Measurements from ENCODE around the gene FKBP14. TPM values are rescaled to one million over a fixed set of nuclear protein-coding genes. Genes with fewer than 3 reads are reported as not detected.

Gene FKBP14
- total RNA-seq, 1 donor from 2014 or later, result 37.1 TPM

DNA sequence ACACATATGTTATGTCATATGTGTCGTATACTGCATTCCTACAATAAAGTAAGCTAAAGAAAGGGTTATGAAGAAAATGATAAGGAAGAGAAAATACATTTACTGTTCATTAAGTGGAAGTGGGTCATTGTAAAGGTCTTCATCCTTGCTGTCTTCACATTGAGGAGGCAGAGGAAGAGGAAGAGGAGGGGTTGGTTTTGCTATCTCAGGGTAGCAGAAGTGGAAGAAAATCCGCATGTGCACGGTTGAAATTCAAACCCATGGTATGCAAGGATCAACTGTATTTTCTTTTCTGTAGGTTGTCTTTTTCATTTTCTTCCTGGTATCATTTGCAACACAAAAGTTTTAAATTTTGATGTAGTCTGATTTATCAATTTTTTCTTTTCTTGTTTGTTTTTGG, 8.0 kb upstream of the FKBP14 start:
- DNase-seq (ENCODE audit: low read depth), result no peak

DNA sequence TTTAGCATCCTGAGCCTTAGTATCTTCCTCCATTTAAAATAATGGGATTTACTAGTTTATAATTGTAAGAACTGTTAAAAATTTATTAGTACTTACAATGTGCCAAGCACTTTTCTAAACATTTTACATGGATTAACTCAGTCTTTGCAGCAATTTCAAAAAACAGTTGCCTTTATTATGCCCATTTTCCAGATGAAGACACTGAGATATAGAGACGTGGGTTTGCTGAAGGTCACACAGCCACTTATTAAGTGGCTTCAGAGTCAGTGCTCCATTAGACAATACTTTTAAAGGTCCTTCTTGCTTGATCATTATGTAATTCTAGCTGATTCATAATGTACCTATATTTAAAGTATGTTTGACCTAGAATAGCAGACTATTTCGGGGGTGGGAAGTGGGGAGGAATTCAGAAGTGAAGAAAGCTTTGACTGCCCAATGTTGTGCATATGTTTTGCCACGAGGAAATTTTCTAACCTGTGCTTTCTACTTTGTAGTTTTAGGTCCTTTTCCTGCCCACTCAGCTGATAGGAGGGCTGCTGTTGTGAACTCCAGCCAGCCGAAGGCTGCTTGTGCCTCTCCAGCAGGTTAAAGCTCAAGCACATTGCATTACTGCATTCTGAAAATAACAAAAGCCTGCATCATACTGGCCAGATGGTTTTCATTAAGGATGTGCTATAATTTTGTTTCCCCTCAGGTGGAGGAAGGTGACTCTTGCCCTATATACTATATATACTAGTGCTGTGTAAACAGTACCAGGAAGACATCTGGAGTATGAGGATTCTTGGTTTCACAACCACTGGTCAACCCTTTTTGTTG, 6.0 kb upstream of the FKBP14 start:
- DNase-seq (ENCODE audit: low read depth), result no peak

DNA sequence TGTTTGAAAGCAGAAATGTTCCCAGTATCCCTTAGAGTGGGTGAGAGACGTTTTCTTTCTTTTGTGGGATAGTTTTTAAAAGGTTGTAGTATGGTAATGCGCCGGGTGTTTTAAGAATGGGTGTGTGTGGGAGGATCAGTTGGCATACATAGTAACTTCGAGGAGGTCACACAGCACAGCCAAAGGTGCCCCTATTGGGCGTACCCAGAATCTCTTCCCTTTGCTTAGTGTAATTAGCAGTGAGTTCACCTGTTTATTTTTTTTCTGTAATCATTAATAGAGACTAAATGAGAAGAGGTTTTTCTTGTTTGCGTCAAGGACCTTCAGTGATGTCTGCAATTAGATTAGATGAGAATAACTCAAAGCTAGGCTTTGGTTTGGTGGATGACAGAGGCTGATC, 3.2 kb upstream of the FKBP14 start:
- DNase-seq (ENCODE audit: low read depth), result peak; percentile 15

DNA sequence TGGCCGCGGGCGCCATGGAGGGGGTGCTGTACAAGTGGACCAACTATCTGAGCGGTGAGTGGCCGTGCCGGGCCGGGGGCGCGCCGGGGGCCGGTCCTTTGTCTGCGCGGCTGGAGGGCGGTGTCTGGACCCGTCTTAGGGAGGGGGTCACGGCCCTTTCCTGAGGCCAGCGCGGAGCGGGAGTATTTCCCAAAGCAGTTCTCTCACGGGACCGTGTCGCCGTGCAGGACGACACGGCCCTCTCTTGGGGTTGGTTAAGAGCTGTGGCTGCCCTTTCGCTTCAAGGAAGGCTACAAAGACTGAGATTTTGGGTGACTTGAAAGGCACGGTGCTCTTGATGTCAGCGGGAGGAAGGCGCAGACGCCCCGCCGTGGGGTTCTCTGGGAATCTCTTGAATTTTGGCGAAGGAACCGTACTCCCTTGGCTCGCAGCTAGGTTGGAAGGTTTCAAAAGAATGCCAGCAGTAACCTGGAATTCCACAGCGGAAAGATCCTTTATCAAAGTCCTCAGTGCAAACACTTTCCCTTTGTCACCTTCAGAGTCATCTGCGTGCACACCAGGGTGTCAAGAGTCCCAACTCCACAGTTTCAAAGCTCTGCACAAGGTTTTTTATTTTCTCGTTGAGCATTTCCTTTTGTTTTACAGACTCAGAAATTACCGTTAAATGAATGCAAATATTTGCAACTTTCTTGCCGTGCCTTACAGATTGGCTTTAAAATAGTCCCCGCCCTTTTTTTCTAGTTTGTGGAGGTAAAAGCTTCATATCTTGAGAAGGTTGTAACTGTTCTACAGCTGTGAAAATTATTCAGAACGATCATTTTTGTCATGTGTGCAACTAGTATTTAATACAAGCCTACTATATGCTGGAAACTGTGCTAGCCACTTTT, 2.5 kb upstream of the FKBP14 start:
- DNase-seq (ENCODE audit: low read depth), result no peak

DNA sequence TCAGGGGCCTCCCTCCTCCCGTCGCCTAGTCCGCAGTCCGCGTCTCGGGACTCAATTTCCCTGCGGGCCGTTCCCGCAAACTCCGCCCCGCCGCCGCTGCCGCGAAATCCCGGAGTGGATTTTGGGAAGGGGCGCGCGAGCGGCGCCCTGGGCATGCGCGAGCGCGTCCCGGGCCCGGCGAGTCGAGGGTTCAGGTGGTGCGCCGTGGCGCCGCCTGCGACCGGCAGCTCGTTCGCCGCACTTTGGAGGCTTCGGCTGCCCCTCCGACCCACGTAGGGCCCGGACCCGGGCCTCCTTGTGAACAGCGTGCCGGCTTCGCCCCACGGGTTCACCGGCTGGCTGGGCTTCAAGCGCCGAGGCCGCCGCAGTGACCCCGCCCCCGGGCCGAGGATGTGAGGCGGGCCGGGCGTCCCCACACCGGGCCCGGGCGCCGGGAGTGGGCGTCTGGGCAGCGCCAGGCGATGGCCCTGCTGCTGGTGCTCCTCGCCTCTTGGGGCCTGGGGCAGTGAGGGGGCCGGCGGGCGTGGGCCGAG, 1.8 kb upstream of the FKBP14 start, which contains the start of gene PLEKHA8:
TSS of gene PLEKHA8 (plus strand) at position 197 of the 533 bp plus-strand sequence. CDS start 351 bp downstream, outside the sequence.
- peak; percentile 96 for DNase-seq (ENCODE audit: low read depth)

DNA sequence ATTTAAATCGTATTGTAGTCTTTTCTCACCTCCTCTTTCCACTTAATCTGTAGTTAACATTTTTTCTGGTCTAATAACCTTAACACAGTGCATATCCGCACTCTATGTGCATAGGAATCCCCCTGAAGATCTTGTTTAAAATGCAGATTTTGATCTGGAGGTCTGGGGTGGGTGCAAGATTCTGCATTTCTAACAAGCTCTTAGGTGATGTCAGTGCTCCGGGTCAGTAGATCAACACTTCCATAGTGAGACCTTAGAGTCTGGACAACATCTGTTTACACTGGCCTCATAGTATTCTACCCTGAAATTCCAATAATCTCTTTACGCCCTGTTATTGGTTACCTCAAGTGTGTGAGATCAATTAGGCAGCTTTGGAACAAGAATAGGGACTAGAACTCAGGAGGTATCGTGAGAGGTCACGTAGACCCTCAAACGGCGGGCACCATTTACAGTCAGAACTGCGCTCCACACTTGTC, 1.3 kb upstream of the FKBP14 start:
- no peak for DNase-seq (ENCODE audit: low read depth)

DNA sequence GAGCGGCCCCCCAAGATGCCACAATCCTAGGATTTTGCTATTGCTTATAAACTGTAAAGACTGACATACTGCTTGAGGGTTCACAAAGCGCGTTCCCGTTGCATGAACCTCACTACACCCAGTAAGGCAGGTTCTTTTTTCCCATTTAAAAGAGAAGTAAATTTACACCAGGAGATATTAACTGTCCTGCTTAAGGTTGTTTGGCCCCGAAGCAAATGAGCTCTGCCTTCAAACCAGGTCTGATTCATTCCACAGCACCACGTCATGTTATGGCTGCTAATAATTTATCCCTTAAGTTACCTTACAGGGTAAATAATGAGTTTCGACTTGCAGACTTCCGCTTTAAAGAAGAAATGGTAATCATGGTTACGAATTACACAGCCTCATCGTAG, 559 bp upstream of the FKBP14 start:
- no peak for DNase-seq (ENCODE audit: low read depth)

DNA sequence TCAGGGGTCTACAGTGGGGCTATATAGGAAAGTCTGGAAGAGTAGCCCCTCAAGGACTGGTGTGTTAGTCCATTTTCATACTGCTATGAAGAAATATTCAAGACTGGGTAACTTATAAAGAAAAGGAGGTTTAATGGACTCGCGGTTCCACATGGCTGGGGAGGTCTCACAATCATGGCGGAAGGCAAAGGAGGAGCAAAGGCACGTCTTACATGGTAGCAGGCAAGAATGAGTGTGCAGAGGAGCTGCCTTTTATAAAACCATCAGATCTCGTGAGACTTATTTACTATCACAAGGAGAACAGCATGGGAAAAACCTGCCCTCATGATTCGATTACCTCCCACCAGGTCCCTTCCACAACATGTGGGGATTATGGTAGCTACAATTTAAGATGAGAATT, 3.0 kb downstream of the FKBP14 start:
- no peak for DNase-seq (ENCODE audit: low read depth)

DNA sequence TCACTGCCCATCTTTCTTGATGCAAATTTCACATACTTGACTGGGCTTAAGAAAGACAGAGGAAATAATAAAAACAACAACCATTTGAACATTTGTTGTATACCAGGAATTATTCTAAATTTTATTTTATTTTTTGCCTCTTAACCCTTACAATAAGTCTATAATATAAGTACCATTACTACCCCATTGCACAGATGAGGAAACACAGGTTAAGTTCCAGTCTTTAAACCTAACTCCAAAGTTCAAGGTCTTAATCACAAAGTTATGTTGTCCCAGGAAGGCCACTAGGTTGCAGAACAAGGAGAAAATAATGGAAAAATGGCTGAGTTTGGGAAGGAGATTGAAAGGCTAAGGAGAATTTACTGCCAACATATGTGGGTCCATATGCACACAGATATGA, 3.5 kb downstream of the FKBP14 start:
- DNase-seq (ENCODE audit: low read depth), result no peak

DNA sequence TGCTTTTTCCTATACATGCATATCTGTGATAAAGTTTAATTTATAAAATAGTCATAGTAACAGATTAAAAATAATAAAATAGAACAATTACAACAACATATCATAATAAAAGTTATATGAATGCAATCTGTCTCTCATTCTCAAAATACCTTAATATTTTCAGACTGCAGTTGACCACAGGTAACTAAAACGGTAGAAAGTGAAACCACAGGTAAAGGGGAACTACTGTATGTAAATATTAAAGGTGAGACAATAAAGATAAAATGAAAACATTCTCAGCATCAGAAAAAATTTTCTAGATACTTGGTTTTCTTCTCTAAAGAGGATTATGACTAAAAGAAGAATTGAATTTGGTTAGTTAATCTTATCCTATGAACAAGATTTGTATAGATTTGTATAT, 6.0 kb downstream of the FKBP14 start:
- no peak for DNase-seq (ENCODE audit: low read depth)

DNA sequence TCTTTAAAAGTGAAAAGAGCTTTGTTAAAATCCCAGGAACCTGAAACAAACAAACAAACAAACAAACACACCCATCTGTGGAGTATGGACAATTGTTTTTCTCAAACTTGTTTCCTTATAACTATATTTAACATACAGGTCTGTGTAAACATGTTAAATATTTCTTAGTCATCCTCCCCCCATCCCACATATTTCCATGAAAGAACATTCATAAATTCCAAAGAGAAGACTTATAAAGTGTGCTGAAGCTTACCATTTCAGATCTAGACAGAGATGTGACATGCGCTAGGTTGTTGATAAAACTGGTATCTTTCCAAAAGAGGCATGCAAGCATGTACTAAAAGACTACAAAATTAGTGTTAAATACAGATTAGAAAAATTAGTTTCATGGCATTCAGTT, 6.5 kb downstream of the FKBP14 start:
- no peak for DNase-seq (ENCODE audit: low read depth)

DNA sequence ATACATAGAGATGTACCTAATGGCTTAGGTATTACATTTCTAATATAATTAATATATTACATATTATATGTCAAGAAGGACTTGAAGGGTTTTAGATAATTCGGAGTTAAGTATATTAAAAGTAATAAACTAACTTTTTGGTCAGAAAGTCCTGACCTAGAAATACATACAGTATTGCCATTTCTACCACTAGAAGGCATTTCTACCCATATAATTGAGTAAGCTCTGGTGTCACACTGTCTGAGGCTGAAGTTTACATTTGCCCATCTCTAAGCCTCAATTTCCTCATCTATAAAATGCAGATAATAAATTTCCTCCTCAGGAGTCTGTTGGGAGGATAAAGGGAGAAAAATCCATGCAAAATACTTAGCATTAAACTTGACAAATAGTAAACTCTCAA, 7.1 kb downstream of the FKBP14 start:
- no peak for DNase-seq (ENCODE audit: low read depth)

DNA sequence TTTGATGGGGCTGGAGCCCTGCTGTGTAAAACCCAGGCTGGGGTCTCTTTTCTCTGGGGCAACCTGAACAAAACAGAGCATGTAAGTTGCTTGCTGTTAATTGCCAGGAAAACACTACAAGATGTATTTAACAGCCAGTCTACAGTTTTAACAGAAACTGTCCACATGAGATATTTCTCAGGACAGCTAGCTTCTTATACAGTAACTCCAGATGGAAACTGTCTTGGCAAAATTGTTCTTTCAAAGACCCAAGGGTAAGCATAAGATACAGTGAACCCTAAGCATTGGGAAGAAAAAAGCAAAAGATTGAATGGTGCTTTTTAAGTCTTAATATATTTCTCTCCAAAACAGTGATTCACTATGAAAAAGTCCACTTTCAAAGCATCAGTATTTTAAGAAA, 8.1 kb downstream of the FKBP14 start:
- no peak for DNase-seq (ENCODE audit: low read depth)

DNA sequence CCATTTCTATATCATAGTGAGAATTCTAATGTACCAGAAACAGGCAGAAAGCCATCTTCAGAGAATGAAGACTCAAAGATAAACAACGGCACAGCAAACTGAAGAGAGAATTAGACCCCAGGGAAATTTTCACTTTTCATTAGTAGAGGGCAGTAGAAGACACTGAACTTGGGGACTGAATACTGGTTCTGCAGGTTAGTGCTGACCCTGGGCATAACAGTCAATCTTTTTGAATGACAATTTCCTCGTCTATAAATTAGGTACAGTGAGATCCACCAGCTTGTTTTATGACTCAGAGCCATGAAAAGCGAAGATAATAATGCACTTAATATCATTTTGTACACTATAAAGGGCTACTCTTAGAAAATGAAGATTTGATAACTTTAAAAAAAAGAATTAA, 13.7 kb downstream of the FKBP14 start:
- DNase-seq (ENCODE audit: low read depth), result no peak

DNA sequence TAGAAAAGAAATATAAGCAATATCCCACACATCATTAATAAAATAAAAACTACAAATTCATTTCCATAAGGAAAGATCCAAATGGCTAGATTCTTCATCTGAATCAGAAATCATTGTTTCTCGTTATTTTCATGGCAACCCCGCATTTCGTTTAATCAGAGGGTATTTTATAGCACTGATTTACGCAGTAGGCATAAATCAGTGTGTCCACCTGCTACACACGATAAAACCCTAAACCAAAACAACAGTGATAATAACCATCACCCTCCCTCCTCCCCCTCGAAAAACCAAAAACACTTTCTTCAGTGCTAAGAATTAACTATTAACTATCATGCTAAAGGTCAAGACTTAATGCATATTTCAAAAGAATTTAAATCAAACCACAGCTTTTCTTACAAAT, 16.5 kb downstream of the FKBP14 start:
- no peak for DNase-seq (ENCODE audit: low read depth)

DNA sequence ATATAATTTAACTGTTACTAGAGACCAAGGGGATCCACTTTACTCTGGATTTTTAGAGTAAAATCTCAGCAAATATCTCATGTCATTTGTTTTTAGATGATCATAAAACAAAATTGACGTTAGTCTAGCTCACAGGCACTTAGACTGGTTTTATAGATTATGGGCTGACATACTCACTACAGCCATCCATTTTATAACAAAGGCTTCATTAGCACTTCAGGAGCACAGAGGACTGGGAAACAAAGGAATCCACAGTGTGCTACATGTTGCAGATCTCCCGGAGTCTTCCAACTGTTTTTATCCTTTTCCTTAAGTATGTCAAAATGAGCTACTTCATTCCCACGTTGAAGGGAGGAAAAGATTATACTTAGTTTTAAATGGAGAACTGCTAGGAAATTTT, 21.0 kb downstream of the FKBP14 start:
- DNase-seq (ENCODE audit: low read depth), result no peak

DNA sequence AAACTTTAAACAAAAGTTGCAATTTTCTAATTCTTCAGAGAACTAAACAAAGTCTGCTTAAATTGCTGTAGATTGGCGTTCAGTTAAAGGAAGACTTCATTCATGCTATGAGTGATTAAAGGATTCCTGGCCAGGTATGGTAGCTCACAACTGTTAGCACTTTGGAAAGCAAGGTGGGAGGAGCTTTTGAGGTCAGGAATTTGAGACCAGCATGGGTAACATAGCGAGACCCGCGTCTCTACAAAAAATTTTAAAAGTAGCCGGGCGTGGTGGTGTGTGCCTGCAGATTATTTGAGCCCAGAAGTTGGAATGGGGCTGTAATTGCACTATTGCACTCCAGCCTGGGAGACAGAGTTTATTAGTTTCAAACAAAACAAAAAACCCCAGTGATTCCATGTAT, 23.4 kb downstream of the FKBP14 start:
- no peak for DNase-seq (ENCODE audit: low read depth)

DNA sequence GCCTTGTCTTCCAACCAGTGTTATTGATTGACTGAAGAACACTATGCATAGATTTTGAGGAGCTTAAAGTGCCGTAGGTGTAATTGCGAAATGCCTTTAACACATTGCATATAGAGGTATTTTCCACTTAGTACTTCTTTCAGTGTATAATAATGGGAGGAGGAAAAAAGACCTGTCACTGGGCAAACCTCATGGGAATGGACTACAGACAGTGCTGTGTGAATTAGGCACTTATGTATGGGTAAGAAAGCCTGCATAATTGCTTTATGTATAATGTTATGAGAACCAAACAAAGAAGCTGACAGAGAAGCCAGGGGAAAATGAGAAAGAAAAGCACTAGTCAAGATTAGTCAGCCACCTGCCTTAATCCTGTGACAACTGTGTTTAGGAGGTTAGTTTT, 24.5 kb downstream of the FKBP14 start:
- peak; percentile 17 for DNase-seq (ENCODE audit: low read depth)

DNA sequence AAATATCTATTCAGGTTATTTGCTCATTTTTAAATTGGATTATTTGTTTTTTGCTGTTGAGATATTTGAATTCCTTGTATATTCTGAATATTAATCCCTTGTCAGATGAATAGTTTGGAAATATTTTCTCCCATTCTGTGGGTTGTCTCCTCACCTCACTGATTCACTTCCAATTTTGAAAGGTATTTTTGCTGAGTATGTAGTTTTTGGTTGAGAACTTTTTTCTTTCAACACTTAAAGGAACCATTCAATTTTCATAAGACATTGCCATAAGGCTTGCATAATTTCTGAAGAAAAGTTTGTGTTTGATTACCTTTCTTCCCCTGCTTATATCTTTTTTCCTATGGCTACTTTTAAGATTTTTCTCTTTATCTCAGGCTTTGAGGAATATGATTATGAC, 28.0 kb downstream of the FKBP14 start:
- no peak for DNase-seq (ENCODE audit: low read depth)

DNA sequence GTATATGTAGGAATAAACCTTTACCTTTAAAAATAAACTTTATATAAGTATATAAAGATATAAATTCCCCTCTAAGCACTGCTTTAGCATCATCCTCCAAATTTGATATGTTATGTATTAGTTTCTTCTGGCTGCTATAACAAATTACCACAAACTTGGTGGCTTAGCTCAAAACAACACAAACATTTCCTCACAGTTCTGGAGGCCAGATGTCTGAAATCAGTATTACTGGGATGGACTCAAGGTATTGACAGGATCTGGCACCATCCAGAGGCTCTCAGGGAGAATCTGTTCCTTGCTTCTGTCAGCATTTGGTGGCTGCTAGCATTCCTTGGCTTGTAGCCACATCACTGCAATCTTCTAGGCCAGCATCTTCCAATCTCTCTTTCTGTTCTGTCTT, 30.2 kb downstream of the FKBP14 start:
- no peak for DNase-seq (ENCODE audit: low read depth)

DNA sequence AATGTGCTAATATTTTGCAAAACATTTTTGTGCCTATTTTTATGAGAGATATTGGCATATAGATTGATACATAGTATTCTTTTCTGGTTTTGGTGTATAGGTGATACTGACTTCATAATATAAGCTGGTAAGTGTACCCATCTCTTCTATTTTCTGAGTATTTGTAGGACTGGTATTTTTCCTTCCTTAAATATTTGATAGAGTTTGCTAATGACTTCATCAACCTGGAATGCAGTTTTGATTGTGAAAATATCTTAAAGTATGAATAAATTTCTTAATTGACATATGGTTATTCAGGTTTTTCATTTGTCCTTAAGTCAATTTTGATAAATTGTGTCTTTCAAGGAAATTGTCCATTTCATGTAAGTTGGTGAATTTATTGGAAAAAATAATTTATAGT, 30.9 kb downstream of the FKBP14 start:
- no peak for DNase-seq (ENCODE audit: low read depth)

DNA sequence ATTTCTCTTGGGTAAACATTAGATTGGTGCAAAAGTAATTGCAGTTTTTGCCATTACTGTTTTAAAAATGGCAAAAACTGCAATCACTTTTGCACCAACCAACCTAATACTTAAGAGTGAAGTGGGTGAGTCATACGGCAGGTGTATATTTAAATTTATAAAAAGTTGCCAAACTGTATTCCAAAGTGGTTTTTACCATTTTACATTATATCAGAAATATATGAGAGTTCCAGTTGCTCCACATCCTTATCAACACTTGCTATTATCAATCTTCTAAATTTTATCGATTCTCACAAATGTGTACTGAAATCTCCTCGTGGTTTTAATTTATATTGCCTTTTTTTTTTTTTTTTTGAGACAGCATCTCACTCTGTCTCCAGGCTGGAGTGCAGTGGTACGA, 33.4 kb downstream of the FKBP14 start:
- no peak for DNase-seq (ENCODE audit: low read depth)
